GM21576 (cell line): ENCODE measurements around the gene LRTM2.

Experiments used
- ATAC-seq: cut with Tn5 transposase; IDR thresholded peaks from one replicate; pipeline ENCODE4 v1.9.1; 2021; ENCODE audit warnings: mild to moderate bottlenecking, moderate library complexity; ENCODE audit not compliant: unreplicated experiment

The LRTM2 gene

GRCh38 chr12:1829306-1829900 lies 9.0 kb downstream of the LRTM2 start:
- no peak for ATAC-seq

- no peak for ATAC-seq
These were observed 10.1 kb downstream of the LRTM2 start for GRCh38 chr12:1830401-1830845.

GRCh38 chr12:1830981-1831963 lies 10.9 kb downstream of the LRTM2 start:
- no peak for ATAC-seq

GRCh38 chr12:1832801-1833595 lies 12.6 kb downstream of the LRTM2 start:
- ATAC-seq: no peak

DNA sequence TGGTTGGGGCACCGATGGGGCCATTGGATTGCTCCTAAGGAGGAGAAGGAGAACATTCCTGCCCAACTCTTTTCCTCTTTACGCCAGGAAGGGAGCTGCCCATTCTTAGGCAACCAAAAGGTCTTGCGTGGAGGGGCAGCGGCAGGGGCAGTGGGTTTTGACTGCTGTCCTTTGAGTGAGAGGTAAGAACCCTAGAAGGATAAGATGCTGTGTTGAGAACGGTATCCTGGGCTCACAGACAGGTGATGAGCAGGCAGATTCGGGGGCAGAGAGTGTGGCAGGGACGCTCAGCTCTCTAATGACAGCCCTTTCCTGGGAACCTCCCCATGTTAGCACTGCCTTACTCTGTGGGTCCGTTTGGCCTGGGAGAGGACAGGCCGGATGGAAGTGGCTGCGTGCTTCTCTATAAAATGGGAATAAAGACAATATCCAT lies 13.2 kb downstream of the LRTM2 start:
- ATAC-seq: no peak

DNA sequence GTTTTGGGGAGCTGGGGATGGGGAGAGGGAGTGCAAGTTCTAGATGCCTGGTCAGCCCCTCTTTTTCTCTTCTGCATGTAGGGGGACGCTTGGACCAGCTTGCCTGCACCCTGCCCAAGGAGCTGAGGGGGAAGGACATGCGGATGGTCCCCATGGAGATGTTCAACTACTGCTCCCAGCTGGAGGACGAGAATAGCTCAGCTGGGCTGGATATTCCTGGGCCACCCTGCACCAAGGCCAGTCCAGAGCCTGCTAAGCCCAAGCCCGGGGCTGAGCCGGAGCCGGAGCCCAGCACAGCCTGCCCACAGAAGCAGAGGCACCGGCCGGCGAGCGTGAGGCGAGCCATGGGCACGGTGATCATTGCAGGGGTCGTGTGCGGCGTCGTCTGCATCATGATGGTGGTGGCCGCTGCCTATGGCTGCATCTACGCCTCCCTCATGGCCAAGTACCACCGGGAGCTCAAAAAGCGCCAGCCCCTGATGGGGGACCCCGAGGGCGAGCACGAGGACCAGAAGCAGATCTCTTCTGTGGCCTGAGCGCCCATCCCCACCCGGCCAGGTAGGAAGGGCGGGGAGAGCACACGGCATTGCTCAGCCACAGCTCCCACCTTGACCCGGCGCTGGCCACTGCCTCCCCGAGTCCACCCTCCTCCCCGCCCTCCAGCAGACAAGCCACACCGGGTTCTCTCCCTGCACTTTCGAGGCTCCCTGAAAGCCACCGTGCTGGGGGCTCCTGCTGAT lies 14.0 kb downstream of the LRTM2 start:
- ATAC-seq: no peak

- no peak for ATAC-seq
These were observed 15.1 kb downstream of the LRTM2 start for GRCh38 chr12:1835211-1836131.

DNA sequence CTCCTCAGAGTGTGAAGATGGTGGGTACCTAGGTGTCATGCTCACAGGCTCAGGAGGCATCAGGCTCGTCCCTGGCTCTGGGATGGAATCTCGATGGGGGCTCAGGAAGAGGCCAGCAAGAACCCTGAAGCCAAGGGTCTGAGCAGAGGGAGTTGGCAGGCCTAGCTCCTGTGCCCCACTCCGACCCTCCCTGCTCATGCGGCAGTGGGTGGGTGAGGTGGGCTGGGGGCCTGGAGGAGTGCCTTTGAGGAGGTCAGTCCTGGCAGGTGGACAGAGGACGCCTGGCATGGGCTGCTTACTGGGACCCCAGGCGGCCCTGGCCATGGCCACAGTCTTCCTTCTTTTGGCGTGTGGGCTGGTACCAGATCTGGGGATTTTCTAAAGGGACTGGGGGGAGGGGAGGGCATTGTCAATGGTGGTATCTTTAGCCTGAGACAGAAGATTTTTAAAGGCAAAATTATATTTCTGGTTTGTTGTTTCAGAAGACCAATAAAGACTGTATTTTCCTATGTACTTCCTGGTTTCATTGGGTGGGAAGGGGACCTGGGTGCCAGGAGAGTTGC lies 16.0 kb downstream of the LRTM2 start:
- ATAC-seq: no peak

- no peak for ATAC-seq
These were observed 16.6 kb downstream of the LRTM2 start for GRCh38 chr12:1836854-1837421.

GRCh38 chr12:1837541-1838204 lies 17.3 kb downstream of the LRTM2 start:
- ATAC-seq: no peak

DNA sequence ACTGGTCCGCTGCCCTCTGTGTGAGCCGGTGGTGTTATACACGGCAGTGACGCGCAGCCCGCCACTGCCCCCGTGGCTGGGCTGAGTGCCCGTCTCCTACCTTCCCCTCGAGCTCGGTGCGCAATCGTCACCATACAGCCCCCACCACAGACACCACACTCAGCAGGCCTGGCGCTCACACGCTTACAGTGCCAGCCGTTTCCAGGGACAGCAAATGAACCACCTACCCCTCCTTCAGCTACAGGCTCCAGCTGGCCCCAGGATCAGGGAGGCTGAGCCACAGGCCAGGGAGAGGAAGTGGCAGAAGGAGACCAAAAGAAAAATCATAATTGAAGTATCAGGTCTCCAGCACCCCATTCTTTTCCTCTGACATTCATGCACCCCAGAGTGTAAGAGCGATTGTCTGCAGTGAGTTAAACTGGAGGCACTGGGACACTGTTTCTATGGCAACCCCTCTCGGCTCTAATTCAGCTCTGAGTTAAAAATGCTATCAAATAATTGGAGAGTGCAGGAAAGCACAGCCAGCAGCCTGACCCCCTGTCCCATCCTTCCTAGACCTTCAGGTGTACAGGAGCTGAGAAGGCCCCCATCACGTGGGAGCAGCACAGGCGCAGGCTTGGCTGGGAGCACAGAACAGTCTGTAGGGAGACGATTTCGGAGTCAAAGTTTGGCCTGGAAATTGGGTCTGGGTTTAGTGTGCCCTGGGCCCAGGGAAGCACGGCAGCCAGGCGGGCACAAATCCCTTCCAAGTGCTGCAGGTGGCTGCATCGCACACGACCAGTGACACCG lies 18.0 kb downstream of the LRTM2 start:
- ATAC-seq: no peak

GRCh38 chr12:1838994-1839365 lies 18.6 kb downstream of the LRTM2 start:
- ATAC-seq: no peak

DNA sequence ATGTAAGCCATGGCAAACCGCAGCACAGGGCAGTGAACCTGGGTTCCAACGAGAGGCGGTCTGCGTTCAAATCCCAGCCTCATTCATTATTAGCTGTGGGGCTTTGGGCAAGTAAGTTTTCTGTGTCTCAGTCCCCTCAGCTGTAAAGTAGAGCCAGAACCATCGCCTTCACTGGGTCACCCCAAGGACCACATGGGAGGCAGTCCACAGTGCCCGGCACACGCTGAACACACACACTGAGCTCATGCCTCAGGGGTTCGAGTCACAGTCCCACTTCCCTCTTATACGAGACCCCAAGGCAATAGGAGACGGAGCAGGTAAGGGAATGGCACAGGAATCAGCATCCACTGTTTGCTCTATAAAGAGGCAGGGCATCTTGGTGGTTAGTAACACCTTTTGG lies 19.1 kb downstream of the LRTM2 start:
- no peak for ATAC-seq

DNA sequence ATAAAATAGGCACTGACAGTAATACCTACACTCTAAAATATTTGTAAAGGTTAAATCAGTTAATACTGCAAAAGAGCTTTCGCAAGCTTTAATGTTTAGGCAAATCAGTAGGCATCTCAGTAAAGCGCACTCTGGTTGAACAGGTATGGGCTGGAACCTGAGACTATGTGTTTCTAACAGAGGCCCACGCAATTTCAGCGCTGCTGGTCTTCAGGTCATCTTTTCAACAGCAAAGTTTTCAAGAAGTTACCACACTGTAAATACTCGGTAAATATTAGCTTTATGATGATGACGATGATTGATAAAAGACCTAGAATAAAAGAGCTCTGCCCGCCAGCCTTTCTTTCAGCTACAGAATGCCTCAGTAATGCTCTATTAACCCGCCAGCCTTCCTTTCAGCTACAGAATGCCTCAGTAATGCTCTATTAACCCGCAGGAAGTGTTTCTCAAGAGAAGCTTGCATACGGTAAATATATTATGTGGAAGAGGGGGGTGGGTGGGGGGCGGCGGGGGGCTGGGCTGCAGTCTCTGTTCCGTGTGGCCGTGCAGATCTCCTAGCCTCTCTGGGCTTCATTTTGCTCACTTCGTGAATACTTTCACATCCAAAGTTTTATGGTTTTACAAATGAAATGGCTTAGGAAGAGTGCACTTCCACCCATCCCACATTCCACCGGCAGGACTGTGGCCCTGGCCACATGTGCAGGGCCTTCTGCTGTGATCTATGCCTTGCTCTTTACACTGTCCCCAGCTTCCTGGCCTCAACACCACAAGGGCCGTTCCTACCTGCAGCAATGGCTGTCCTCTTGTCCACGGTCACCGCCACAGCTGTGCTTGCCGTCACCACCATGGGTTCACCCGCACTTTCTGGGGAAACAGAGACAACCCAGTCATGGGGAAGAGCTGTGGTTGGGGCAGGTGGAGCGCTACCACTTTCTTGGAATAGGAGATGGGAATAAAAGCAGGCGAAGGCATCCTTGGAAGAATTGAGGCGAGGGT lies 19.9 kb downstream of the LRTM2 start:
- ATAC-seq: no peak

GRCh38 chr12:1840981-1841425 lies 20.6 kb downstream of the LRTM2 start:
- ATAC-seq: no peak

DNA sequence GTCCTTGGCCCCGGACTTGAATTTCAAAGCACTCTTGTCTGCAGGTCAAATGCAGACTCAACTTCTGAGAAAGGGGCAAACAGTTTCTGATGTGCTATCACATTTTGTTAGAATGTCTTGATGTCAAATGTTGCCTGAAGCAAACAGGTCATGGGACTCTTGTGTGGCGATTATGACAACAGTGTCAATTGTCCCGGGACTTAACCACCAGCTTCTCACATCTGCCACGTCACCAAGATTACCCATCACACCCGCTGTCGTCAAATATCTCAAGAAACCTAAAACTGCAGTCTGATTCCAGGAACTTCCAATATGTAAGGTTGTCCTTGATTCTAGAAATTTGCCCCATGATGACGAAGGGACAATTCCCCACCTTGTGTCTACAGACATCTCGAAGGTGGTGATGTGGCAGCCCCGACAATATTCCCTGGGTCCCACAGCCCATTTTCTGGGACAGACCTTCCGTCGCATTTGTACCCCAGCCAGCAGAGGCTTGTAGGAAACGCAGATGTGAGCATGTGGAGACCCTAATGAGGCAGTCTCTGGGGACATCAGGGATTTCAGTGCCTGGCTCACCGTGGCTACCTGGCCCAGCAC lies 21.3 kb downstream of the LRTM2 start:
- ATAC-seq: no peak
